IMR-90 (cell line): ENCODE data around the gene PPP1R27. TPM values are rescaled to one million over a fixed set of nuclear protein-coding genes. Genes with fewer than 3 reads are reported as not detected.

Experiments used
- ATAC-seq: fragments of 200-7000 bp; cut with Tn5 transposase; 2 replicates; pipeline ENCODE4 v1.9.1; 2020; ENCODE audit warnings: low read depth, mild to moderate bottlenecking, moderate library complexity
- BruUV-seq: library from RNA; stranded (reverse); fragments of 400-500 nt; replicated peaks from 2 replicates; lab custom pipeline; 2021; lab: Mats Ljungman, UMichigan
- CTCF ChIA-PET: fragments of 300-600 bp; formaldehyde crosslinking; extraction: SDS; loops from one replicate; lab custom pipeline; 2021; ENCODE audit warnings: antibody characterized with exemption; lab: Yijun Ruan, JAX
- POLR2A ChIA-PET: fragments of 300-600 bp; sonication (Branson Sonifier 250); formaldehyde crosslinking; loops from one replicate; lab custom pipeline; 2022; ENCODE audit warnings: antibody characterized with exemption; ENCODE audit not compliant: unreplicated experiment; lab: Charles Lee
- DNase-seq: peaks from one replicate; pipeline ENCODE4 v3.0.0; 2013
- H2AFZ ChIP-seq: replicated peaks from 2 replicates; pipeline ENCODE3; 2013; ENCODE audit warnings: low read length, mild to moderate bottlenecking; ENCODE audit not compliant: poor library complexity
- H2AK5ac ChIP-seq: 2 replicates; pipeline ENCODE4 v1.6.1; 2013; ENCODE audit warnings: low read depth, low read length, inconsistent platforms
- H2AK9ac ChIP-seq: replicated peaks from 2 replicates; pipeline ENCODE3; 2013; ENCODE audit warnings: mild to moderate bottlenecking, low read depth, low read length, moderate library complexity; ENCODE audit not compliant: poor library complexity
- H2BK120ac ChIP-seq: 2 replicates; pipeline ENCODE4 v1.6.1; 2013; ENCODE audit warnings: low read depth, low read length, inconsistent platforms
- H2BK15ac ChIP-seq: 3 replicates; pipeline ENCODE4 v1.6.1; 2013; ENCODE audit warnings: low read depth, low read length, inconsistent platforms
- H2BK20ac ChIP-seq: 2 replicates; pipeline ENCODE4 v1.6.1; 2013; ENCODE audit warnings: low read depth, mild to moderate bottlenecking, inconsistent platforms, low read length, moderate library complexity
- H2BK5ac ChIP-seq: 2 replicates; pipeline ENCODE4 v1.6.1; 2013; ENCODE audit warnings: mild to moderate bottlenecking, low read depth, low read length, inconsistent platforms; ENCODE audit not compliant: poor library complexity, severe bottlenecking
- H3K14ac ChIP-seq: replicated peaks from 2 replicates; pipeline ENCODE4 v1.6.1; 2013; ENCODE audit warnings: low read depth, low read length, inconsistent platforms
- H3K18ac ChIP-seq: 2 replicates; pipeline ENCODE4 v1.6.1; 2013; ENCODE audit warnings: low read depth, low read length, control low read depth
- H3K23ac ChIP-seq: 2 replicates; pipeline ENCODE4 v1.6.1; 2013; ENCODE audit warnings: low read depth, low read length, inconsistent platforms
- H3K27ac ChIP-seq: 2 replicates; pipeline ENCODE4 v1.5.1; 2013; ENCODE audit warnings: mild to moderate bottlenecking, control low read depth, low read length; ENCODE audit not compliant: insufficient read depth
- H3K27me3 ChIP-seq: 2 replicates; pipeline ENCODE4 v1.6.1; 2013; ENCODE audit warnings: low read length; ENCODE audit not compliant: control insufficient read depth, insufficient read depth
- H3K36me3 ChIP-seq: 2 replicates; pipeline ENCODE4 v1.6.1; 2013; ENCODE audit warnings: low read length, mixed read lengths; ENCODE audit not compliant: control insufficient read depth, insufficient read depth
- H3K4ac ChIP-seq: 2 replicates; pipeline ENCODE4 v1.6.1; 2013; ENCODE audit warnings: low read depth, low read length, inconsistent platforms
- H3K4me1 ChIP-seq: 2 replicates; pipeline ENCODE4 v1.6.1; 2013; ENCODE audit warnings: low read length, mixed read lengths; ENCODE audit not compliant: control insufficient read depth, insufficient read depth
- H3K4me2 ChIP-seq: 2 replicates; pipeline ENCODE4 v1.6.1; 2013; ENCODE audit warnings: low read depth, mild to moderate bottlenecking, control low read depth, low read length, moderate library complexity
- H3K4me3 ChIP-seq: 2 replicates; pipeline ENCODE4 v1.5.1; 2013; ENCODE audit warnings: low read depth, mild to moderate bottlenecking, control low read depth, low read length, moderate library complexity; ENCODE audit not compliant: insufficient read depth
- H3K56ac ChIP-seq: 2 replicates; pipeline ENCODE4 v1.6.1; 2013; ENCODE audit warnings: low read length, inconsistent platforms; ENCODE audit not compliant: insufficient read depth; ENCODE audit errors: extremely low read depth
- H3K79me1 ChIP-seq, 2 experiments: 2 replicates each; pipeline ENCODE4 v1.6.1; 2013; ENCODE audit warnings: low read length in 2 of 2, inconsistent platforms in 1 of 2, low read depth in 1 of 2
- H3K9ac ChIP-seq: 2 replicates; pipeline ENCODE4 v1.6.1; 2013; ENCODE audit warnings: low read depth, low read length, control low read depth
- H3K9me1 ChIP-seq: 2 replicates; pipeline ENCODE4 v1.6.1; 2013; ENCODE audit warnings: low read length, inconsistent platforms; ENCODE audit not compliant: insufficient read depth
- H3K9me3 ChIP-seq: 2 replicates; pipeline ENCODE4 v1.6.1; 2013; ENCODE audit warnings: low read length; ENCODE audit not compliant: control insufficient read depth, insufficient read depth
- H4K20me1 ChIP-seq: 2 replicates; pipeline ENCODE4 v1.6.1; 2013; ENCODE audit warnings: low read length, inconsistent platforms; ENCODE audit not compliant: insufficient read depth
- H4K5ac ChIP-seq: 2 replicates; pipeline ENCODE4 v1.6.1; 2013; ENCODE audit warnings: mild to moderate bottlenecking, low read depth, low read length, control low read depth
- H4K8ac ChIP-seq, 2 experiments: 2 replicates each; pipeline ENCODE4 v1.6.1; 2013; ENCODE audit warnings: low read depth in 2 of 2, low read length in 2 of 2, control low read depth in 1 of 2, inconsistent platforms in 1 of 2
- H4K91ac ChIP-seq: 2 replicates; pipeline ENCODE4 v1.6.1; 2013; ENCODE audit warnings: low read depth, low read length, inconsistent platforms; ENCODE audit not compliant: insufficient read depth
- BHLHE40 ChIP-seq: fragments of 150-350 bp; IDR thresholded peaks from 2 replicates; pipeline ENCODE4 v1.6.1; 2016; ENCODE audit warnings: mild to moderate bottlenecking, low read depth, low read length
- CEBPB ChIP-seq: IDR thresholded peaks from 2 replicates; pipeline ENCODE4 v1.6.1; 2012; ENCODE audit warnings: low read depth, low read length, improper control_type of control experiment
- CHD1 ChIP-seq: IDR thresholded peaks from 2 replicates; pipeline ENCODE4 v1.6.1; 2012; ENCODE audit warnings: low read depth, low read length, improper control_type of control experiment
- CTCF ChIP-seq: conservative IDR thresholded peaks from 2 replicates; pipeline ENCODE4 v1.5.1; 2012; ENCODE audit warnings: mild to moderate bottlenecking, low read depth, low read length, improper control_type of control experiment
- ELK1 ChIP-seq: fragments of 150-350 bp; IDR thresholded peaks from 2 replicates; pipeline ENCODE4 v1.6.1; 2016; ENCODE audit warnings: low read depth, mild to moderate bottlenecking, low read length, moderate library complexity, borderline replicate concordance
- FOS ChIP-seq: fragments of 150-350 bp; IDR thresholded peaks from 2 replicates; pipeline ENCODE4 v1.6.1; 2016; ENCODE audit warnings: low read depth, low read length
- MAFK ChIP-seq: IDR thresholded peaks from 2 replicates; pipeline ENCODE4 v1.6.1; 2012; ENCODE audit warnings: low read depth, low read length, improper control_type of control experiment
- MAZ ChIP-seq: IDR thresholded peaks from 2 replicates; pipeline ENCODE4 v1.6.1; 2012; ENCODE audit warnings: low read depth, mild to moderate bottlenecking, low read length, improper control_type of control experiment, moderate library complexity, borderline replicate concordance
- MXI1 ChIP-seq: IDR thresholded peaks from 2 replicates; pipeline ENCODE4 v1.6.1; 2012; ENCODE audit warnings: low read depth, mild to moderate bottlenecking, low read length, moderate library complexity, borderline replicate concordance
- NFE2L2 ChIP-seq: fragments of 150-350 bp; IDR thresholded peaks from 2 replicates; pipeline ENCODE4 v1.6.1; 2016; ENCODE audit warnings: low read depth, mild to moderate bottlenecking, low read length
- POLR2A ChIP-seq: IDR thresholded peaks from 2 replicates; pipeline ENCODE4 v1.6.1; 2012; ENCODE audit warnings: mild to moderate bottlenecking, low read depth, low read length
- RAD21 ChIP-seq: IDR thresholded peaks from 2 replicates; pipeline ENCODE4 v1.6.1; 2012; ENCODE audit warnings: low read length, improper control_type of control experiment
- RCOR1 ChIP-seq: IDR thresholded peaks from 2 replicates; pipeline ENCODE4 v1.6.1; 2012; ENCODE audit warnings: mild to moderate bottlenecking, low read length, improper control_type of control experiment; ENCODE audit not compliant: insufficient replicate concordance
- SMC3 ChIP-seq: fragments of 150-350 bp; IDR thresholded peaks from 2 replicates; pipeline ENCODE4 v1.6.1; 2016; ENCODE audit warnings: low read depth, mild to moderate bottlenecking, antibody characterized with exemption, low read length, moderate library complexity
- USF2 ChIP-seq: fragments of 150-350 bp; IDR thresholded peaks from 2 replicates; pipeline ENCODE4 v1.6.1; 2017; ENCODE audit warnings: mild to moderate bottlenecking, antibody characterized with exemption, low read length, low read depth
- WGBS, 2 experiments: methylation state at CpG; one replicate each; pipeline versions ENCODE4 v1.1.5 to v1.1.7; 2013; ENCODE audit warnings: missing lambda C conversion rate in 2 of 2; ENCODE audit not compliant: insufficient read length in 1 of 2; ENCODE audit errors: extremely low coverage in 2 of 2; 5-methylcytosine and 5-hydroxymethylcytosine counted together
- dilution Hi-C: fragments of 300-500 bp; cut with HindIII; formaldehyde crosslinking; loops from one replicate; pipeline ENCODE4 v1.14.3; 2018; ENCODE audit warnings: low sequenced_read_pairs; ENCODE audit not compliant: unreplicated experiment
- in situ Hi-C: fragments of 300-500 bp; cut with MboI; formaldehyde crosslinking; loops from 3 replicates; pipeline ENCODE4 v1.14.3; 2019; ENCODE audit warnings: low sequenced_read_pairs, inconsistent platforms, mixed read lengths
- intact Hi-C: fragments of 100-400 bp; cut with micrococcal nuclease; formaldehyde crosslinking; loops from 2 replicates; pipeline ENCODE4 v1.10.0; 2022
- polyA plus RNA-seq, 3 experiments: library from polyadenylated mRNA; depleted of rRNA; stranded (reverse); fragments of >200 nt; gene quantifications; 2 replicates each; pipeline ENCODE4 v1.2.3, GENCODE V29; 2012; ENCODE audit warnings: low replicate concordance in 1 of 3
- total RNA-seq: library from RNA; depleted of rRNA; stranded (reverse); fragments of >200 nt; gene quantifications from 2 replicates; pipeline ENCODE4 v1.2.3, GENCODE V29; 2012

PPP1R27 gene
- total and polyA plus RNA-seq, 2 of the 4 experiments (the other 2 are of a cell fraction) = 0.21 TPM; not detected in 1

GRCh38 chr17:81805707-81806460 is 29.0 kb downstream of the PPP1R27 start:
- Histone ChIP-seq H3K14ac (no peak overlapping the region), H2BK15ac (no peak overlapping the region), H3K4me1 (no peaks in the 10 kb centered on the region), H3K36me3 (no peaks in the 10 kb centered on the region), H3K56ac (no peak overlapping the region), H4K91ac (no peak overlapping the region), H3K4ac (no peak overlapping the region), H4K20me1 (no peaks in the 10 kb centered on the region), H3K4me2 (no peak overlapping the region), H3K9me3 (peaks cover 3% of the 10 kb centered on the region), H2AK9ac (no peak overlapping the region), H2BK20ac (no peak overlapping the region), H3K27ac (no peak overlapping the region), H4K8ac (no peak overlapping the region), H3K9me1 (no peaks in the 10 kb centered on the region), H2AK5ac (no peak overlapping the region), H3K4me3 (no peak overlapping the region), H2BK5ac (no peak overlapping the region), H3K23ac (no peak overlapping the region), H2BK120ac (no peak overlapping the region), H2AFZ (no peak overlapping the region), H4K5ac (no peak overlapping the region), H3K79me1 (no peaks in the 10 kb centered on the region), H3K18ac (no peak overlapping the region), H3K9ac (no peak overlapping the region), H3K27me3 (peaks cover 81% of the 10 kb centered on the region)
- in situ Hi-C loops (no loop called here), dilution Hi-C loops (no loop called here), intact Hi-C loops (no loop called here)
- ATAC-seq = no peak
- no peak for TF ChIP-seq FOS
- TF ChIP-seq SMC3 = no peak
- no peak for TF ChIP-seq NFE2L2
- no peak for TF ChIP-seq MXI1
- TF ChIP-seq USF2 = no peak
- no peak for TF ChIP-seq CTCF
- no peak for TF ChIP-seq BHLHE40
- TF ChIP-seq RCOR1 = no peak
- no peak for TF ChIP-seq MAFK
- TF ChIP-seq RAD21 = no peak
- no peak for TF ChIP-seq CEBPB
- TF ChIP-seq MAZ = no peak
- TF ChIP-seq POLR2A = no peak
- TF ChIP-seq CHD1 = no peak
- no peak for TF ChIP-seq ELK1
- no peak for DNase-seq
- WGBS, 2 experiments = no CpG with 5 or more reads among the region's 18 CpGs
- CTCF ChIA-PET = interaction anchor here (0.6 kb wide), 1 partner anchor 75 kb away, joined by 4 read pairs; no protein-coding TSS in a partner anchor
- POLR2A ChIA-PET = no interaction called here
- BruUV-seq = no TSS peak
